GM11168 (cell line): Measurements from ENCODE around the gene ARL8A.
"Not testable (repeated sequence)": the region's sequence is repeated elsewhere in the genome, so short reads cannot be mapped to it uniquely, and the experiment has no call there.

ENCODE experiments used
- in situ Hi-C: fragments of 300-500 bp; cut with MboI; formaldehyde crosslinking; loops from one replicate; pipeline ENCODE4 v1.12.0; 2022; ENCODE audit warnings: low sequenced_read_pairs; ENCODE audit not compliant: unreplicated experiment

Gene ARL8A

GRCh38 chr1:202160377-202160940 lies 15.9 kb upstream of the ARL8A start, which contains the start of gene PTPN7:
Gene PTPN7, minus strand, starts transcription at chr1:202160602. Its CDS starts 1,200 bp downstream, at chr1:202159402.
- in situ Hi-C loops = no loop called here

- in situ Hi-C loops = no loop called here
These were observed 15.2 kb upstream of the ARL8A start for GRCh38 chr1:202159534-202160371.

- in situ Hi-C loops = no loop called here
These were observed 14.4 kb upstream of the ARL8A start for GRCh38 chr1:202158810-202159533.

- in situ Hi-C loops = no loop called here
These were observed 13.4 kb upstream of the ARL8A start for GRCh38 chr1:202157945-202158344.

- in situ Hi-C loops = no loop called here
These were observed 12.1 kb upstream of the ARL8A start for GRCh38 chr1:202156590-202156989.

- in situ Hi-C loops = no loop called here
These were observed 11.0 kb upstream of the ARL8A start for GRCh38 chr1:202155478-202156021.

- in situ Hi-C loops = no loop called here
These were observed 10.4 kb upstream of the ARL8A start for GRCh38 chr1:202154766-202155477.

- in situ Hi-C loops = no loop called here
These were observed 9.7 kb upstream of the ARL8A start for GRCh38 chr1:202154148-202154765.

- in situ Hi-C loops = no loop called here
These were observed 8.7 kb upstream of the ARL8A start for GRCh38 chr1:202153284-202153683.

GRCh38 chr1:202152399-202152798 lies 7.9 kb upstream of the ARL8A start:
- in situ Hi-C loops = no loop called here

- in situ Hi-C loops = no loop called here
These were observed 6.5 kb upstream of the ARL8A start for GRCh38 chr1:202151045-202151444.

- in situ Hi-C loops = no loop called here
These were observed 6.1 kb upstream of the ARL8A start for GRCh38 chr1:202150602-202151001.

GRCh38 chr1:202150187-202150586 lies 5.7 kb upstream of the ARL8A start:
- in situ Hi-C loops = no loop called here

GRCh38 chr1:202149566-202149965 lies 5.0 kb upstream of the ARL8A start:
- in situ Hi-C loops = no loop called here

GRCh38 chr1:202148391-202148790 lies 3.9 kb upstream of the ARL8A start:
- in situ Hi-C loops = no loop called here

- in situ Hi-C loops = no loop called here
These were observed 2.5 kb upstream of the ARL8A start for GRCh38 chr1:202146993-202147392.

GRCh38 chr1:202146279-202146678 lies 1.7 kb upstream of the ARL8A start:
- in situ Hi-C loops = no loop called here

GRCh38 chr1:202145744-202146140 lies 1.2 kb upstream of the ARL8A start:
- in situ Hi-C loops = not testable (repeated sequence)

GRCh38 chr1:202145068-202145743 lies 669 bp upstream of the ARL8A start:
- in situ Hi-C loops = no loop called here
